ENCODE data around the gene COL21A1. TPM values are rescaled to one million over a fixed set of nuclear protein-coding genes. Genes with fewer than 3 reads are reported as not detected.

Gene COL21A1
- total and polyA plus RNA-seq, 2 of the 13 experiments (the other 11 are each of a cell fraction or from before 2014, with no cell fraction given): 0.13 TPM; not detected in 1

GRCh38 chr6:56087421-56087820, 160.0 kb downstream of the COL21A1 start:
- ChIA-PET CTCF (ENCODE audit: low intra/inter-chr PET ratio, low total read pairs) (no interaction called here), POLR2A (no interaction called here)
- H3K36me3 ChIP-seq (replicated peaks in 1 of 2; ENCODE audit: control insufficient read depth in 1 of 2, insufficient read depth in 2 of 2, low read length in 2 of 2): no peaks in the 10 kb centered on the region
- FAIRE-seq (no peak), DNase-seq (ENCODE audit: low spot score) (no peak), ATAC-seq (no peak)
- H2AFZ ChIP-seq (ENCODE audit: low read length): no peak overlapping the region
- no TSS peak for BruUV-seq (replicated peaks)
- intact Hi-C loops (cut with micrococcal nuclease; ENCODE audit: unreplicated experiment) (no loop called here), in situ Hi-C loops (cut with HindIII; ENCODE audit: extremely low pct_ligation_motif_present, low pct_unique_long_range_greater_than_20kb) (no loop called here)
- no peaks in the 10 kb centered on the region for H4K20me1 ChIP-seq (ENCODE audit: insufficient read depth, low read length)
- H3K9me3 ChIP-seq (ENCODE audit: low read length): no peaks in the 10 kb centered on the region
- no peak overlapping the region for H3K4me2 ChIP-seq (ENCODE audit: low read depth, low read length)
- no peak overlapping the region for H3K4me3 ChIP-seq (replicated peaks in 1 of 3; ENCODE audit: insufficient read depth in 1 of 3, low read depth in 2 of 3, low read length in 3 of 3)
- TF ChIP-seq ZBTB39 (CRISPR knock-in tag; IDR thresholded peaks at IDR 0.05) (no peak), ZMYM3 (CRISPR knock-in tag; IDR thresholded peaks at IDR 0.05) (no peak), ZNF496 (CRISPR knock-in tag; IDR thresholded peaks at IDR 0.05; ENCODE audit: insufficient replicate concordance) (no peak), NR2F6 (IDR thresholded peaks at IDR 0.05) (no peak), NR2F6 (CRISPR knock-in tag; IDR thresholded peaks at IDR 0.05) (no peak), FOXK1 (CRISPR knock-in tag; IDR thresholded peaks at IDR 0.05; ENCODE audit: borderline replicate concordance, low read depth) (no peak), RELA (CRISPR knock-in tag; IDR thresholded peaks at IDR 0.05) (no peak)
- H3K4me1 ChIP-seq (ENCODE audit: insufficient read depth, low read length): peaks cover 13% of the 10 kb centered on the region
- no peak overlapping the region for H3K9ac ChIP-seq (ENCODE audit: insufficient read depth, low read depth, low read length)
- no peaks in the 10 kb centered on the region for H3K27me3 ChIP-seq (ENCODE audit: control insufficient read depth in 1 of 2, insufficient read depth in 2 of 2, low read length in 2 of 2)
- no peaks in the 10 kb centered on the region for H3K79me2 ChIP-seq (ENCODE audit: insufficient read depth, low read length)
- no peak overlapping the region for H3K27ac ChIP-seq (ENCODE audit: extremely low read length, insufficient read depth, low read length)

All from HepG2 (cell line).